Ishikawa (cell line): ENCODE measurements around the gene EXOSC1.

Experiments used
- CEBPB ChIP-seq: IDR thresholded peaks from 2 replicates; pipeline ENCODE4 v1.6.1; 2012
- CREB1 ChIP-seq: IDR thresholded peaks from 2 replicates; pipeline ENCODE4 v1.6.1; 2012; ENCODE audit warnings: low read depth
- EGR1 ChIP-seq: IDR thresholded peaks from 2 replicates; pipeline ENCODE4 v1.6.1; 2012
- EP300 ChIP-seq: IDR thresholded peaks from 2 replicates; pipeline ENCODE4 v1.6.1; 2012; ENCODE audit warnings: borderline replicate concordance
- FOXM1 ChIP-seq: IDR thresholded peaks from 2 replicates; pipeline ENCODE4 v1.6.1; 2012; ENCODE audit warnings: low read depth, borderline replicate concordance
- MAX ChIP-seq: IDR thresholded peaks from 2 replicates; pipeline ENCODE4 v1.6.1; 2012
- NFIC ChIP-seq: IDR thresholded peaks from 2 replicates; pipeline ENCODE4 v1.6.1; 2012
- RAD21 ChIP-seq: IDR thresholded peaks from 2 replicates; pipeline ENCODE4 v1.6.1; 2012; ENCODE audit warnings: low read depth
- REST ChIP-seq: IDR thresholded peaks from 2 replicates; pipeline ENCODE4 v1.6.1; 2012; ENCODE audit warnings: low read depth, mild to moderate bottlenecking
- TAF1 ChIP-seq: IDR thresholded peaks from 2 replicates; pipeline ENCODE4 v1.6.1; 2012; ENCODE audit warnings: low read depth, mild to moderate bottlenecking
- TCF12 ChIP-seq: IDR thresholded peaks from 2 replicates; pipeline ENCODE4 v1.6.1; 2012; ENCODE audit warnings: low read depth
- TEAD4 ChIP-seq: IDR thresholded peaks from 2 replicates; pipeline ENCODE4 v1.6.1; 2012
- USF1 ChIP-seq: IDR thresholded peaks from 2 replicates; pipeline ENCODE4 v1.6.1; 2012
- YY1 ChIP-seq: IDR thresholded peaks from 2 replicates; pipeline ENCODE4 v1.6.1; 2012; ENCODE audit warnings: low read depth
- ZBTB7A ChIP-seq: IDR thresholded peaks from 2 replicates; pipeline ENCODE4 v1.6.1; 2012; ENCODE audit warnings: low read depth

Gene EXOSC1

GRCh38 chr10:97425964-97426775 is 19.6 kb downstream of the EXOSC1 start, which contains the start of gene PGAM1:
Gene PGAM1, plus strand, starts transcription at chr10:97426191. Its CDS starts 117 bp downstream, at chr10:97426308.
- TF ChIP-seq YY1 (peak; percentile 74; the same call in 1 of the 2 replicates), EGR1 (no peak), MAX (peak; percentile 81), CEBPB (no peak), TAF1 (peak; percentile 86), CREB1 (no peak), TEAD4 (no peak), EP300 (0 out of 2 replicates have a peak, but pooled peaks have one; percentile 48), RAD21 (peak; percentile 7; the same call in 1 of the 2 replicates)

GRCh38 chr10:97416565-97416964 is 29.2 kb downstream of the EXOSC1 start:
- TF ChIP-seq TEAD4 (no peak), NFIC (no peak), FOXM1 (no peak), REST (no peak), USF1 (no peak), TAF1 (no peak), EP300 (no peak), ZBTB7A (no peak), TCF12 (no peak), CREB1 (no peak), EGR1 (no peak), CEBPB (no peak), RAD21 (no peak)

GRCh38 chr10:97412891-97413304 is 32.9 kb downstream of the EXOSC1 start:
- TF ChIP-seq EGR1 (no peak), FOXM1 (no peak), USF1 (no peak), NFIC (no peak), TEAD4 (no peak), MAX (no peak), TCF12 (no peak), CREB1 (no peak), REST (no peak), ZBTB7A (no peak), YY1 (no peak), EP300 (no peak)

- TF ChIP-seq TAF1 (no peak), REST (peak; percentile 62), TEAD4 (peak; percentile 95), MAX (no peak)
These were observed 34.4 kb downstream of the EXOSC1 start for GRCh38 chr10:97411406-97411805.
